B cell (primary cell): Measurements from ENCODE around the gene RNF11. TPM values are rescaled to one million over a fixed set of nuclear protein-coding genes. Genes with fewer than 3 reads are reported as not detected.

Experiments
- polyA plus RNA-seq: library from polyadenylated mRNA; depleted of rRNA; stranded (reverse); fragments of >200 nt; gene quantifications from 2 replicates; pipeline ENCODE4 v1.2.3, GENCODE V29; 2012
- total RNA-seq, 2 donors: library from RNA; stranded (reverse); fragments of 120-200 nt in 1 of 2; gene quantifications; 1 replicate in 1 of 2; 2 replicates in 1 of 2; pipeline versions ENCODE4 v1.2.3 to v1.2.4, GENCODE V29; 2013 to 2022

Gene RNF11
- total and polyA plus RNA-seq, 2 donors (not counting 1 experiment from before 2014, with no cell fraction given) = 10.0 to 20.6 TPM

Other genes starting within 250 kb of the RNF11 start
- not detected in 2 replicates for gene C1orf185, start 134.0 kb upstream of the RNF11 start, total RNA-seq
- not detected in 2 replicates for gene C1orf185, start 134.0 kb upstream of the RNF11 start, polyA plus RNA-seq
- gene TTC39A, start 94.3 kb downstream of the RNF11 start, total RNA-seq = 0.41 TPM in 1 of 2 replicates, not detected in the other
- gene TTC39A, start 94.3 kb downstream of the RNF11 start, polyA plus RNA-seq = not detected in 2 replicates